Panc1 (cell line): ENCODE measurements around the gene FAM83E.

Experiments
- POLR2AphosphoS5 ChIP-seq: IDR thresholded peaks from 2 replicates; pipeline ENCODE4 v1.6.1; 2012; ENCODE audit warnings: mild to moderate bottlenecking, low read depth, low read length, moderate library complexity
- SIN3A ChIP-seq: IDR thresholded peaks from 2 replicates; pipeline ENCODE4 v1.6.1; 2012; ENCODE audit warnings: low read depth, mild to moderate bottlenecking, low read length, moderate library complexity, borderline replicate concordance; ENCODE audit not compliant: insufficient read depth
- TCF7L2 ChIP-seq: IDR thresholded peaks from 2 replicates; pipeline ENCODE4 v1.6.1; 2011; ENCODE audit warnings: mild to moderate bottlenecking, low read depth, low read length, inconsistent platforms
- TF ChIP-seq, protein P1 (sequence below): fragments of 450-650 bp; IDR thresholded peaks from 2 replicates; pipeline ENCODE4 v1.5.1; 2017; ENCODE audit warnings: mild to moderate bottlenecking

DNA sequence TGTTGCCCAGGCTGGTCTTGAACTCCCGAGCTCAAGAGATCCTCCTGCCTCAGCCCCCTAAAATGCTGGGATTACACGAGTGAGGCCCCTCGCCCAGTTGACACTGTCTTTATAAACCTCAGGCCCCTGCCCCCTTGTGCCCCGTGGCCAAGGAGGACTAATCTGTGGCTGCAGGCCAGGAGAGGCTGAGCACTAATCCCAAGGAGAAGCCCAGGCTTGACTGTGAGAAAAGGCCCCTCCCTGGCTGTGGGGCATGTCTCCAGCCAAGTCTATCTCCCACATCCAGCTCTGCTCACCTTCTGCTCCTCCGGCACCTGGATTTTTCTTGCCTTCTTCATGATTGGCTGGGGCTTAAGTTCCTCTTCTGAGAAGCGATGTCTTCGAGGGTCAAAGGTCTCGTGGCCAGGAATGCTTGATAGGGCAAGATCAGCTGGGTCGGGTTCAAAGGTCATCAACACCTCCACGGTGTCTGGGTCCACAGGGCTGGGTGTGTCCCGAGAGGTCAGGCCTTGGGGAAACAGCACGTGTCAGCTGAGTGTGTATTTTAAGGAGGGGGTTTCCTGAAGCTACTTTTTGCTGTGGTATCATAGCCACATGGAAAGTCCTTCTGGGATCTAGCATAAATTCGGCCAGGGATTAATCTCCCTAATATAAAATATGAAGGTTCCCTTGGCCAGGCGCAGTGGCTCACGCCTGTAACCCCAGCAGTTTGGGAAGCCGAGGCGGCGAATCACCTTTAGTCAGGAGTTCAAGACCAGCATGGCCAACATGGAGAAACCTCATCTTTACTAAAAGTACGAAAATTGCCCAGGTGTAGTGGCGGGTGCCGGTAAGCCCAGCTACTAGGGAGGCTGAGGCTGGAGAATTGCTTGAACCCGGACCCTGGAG is 18.5 kb upstream of the FAM83E start:
- TF ChIP-seq POLR2AphosphoS5: no peak
- no peak for TF ChIP-seq SIN3A
- TF ChIP-seq, protein P1, sequence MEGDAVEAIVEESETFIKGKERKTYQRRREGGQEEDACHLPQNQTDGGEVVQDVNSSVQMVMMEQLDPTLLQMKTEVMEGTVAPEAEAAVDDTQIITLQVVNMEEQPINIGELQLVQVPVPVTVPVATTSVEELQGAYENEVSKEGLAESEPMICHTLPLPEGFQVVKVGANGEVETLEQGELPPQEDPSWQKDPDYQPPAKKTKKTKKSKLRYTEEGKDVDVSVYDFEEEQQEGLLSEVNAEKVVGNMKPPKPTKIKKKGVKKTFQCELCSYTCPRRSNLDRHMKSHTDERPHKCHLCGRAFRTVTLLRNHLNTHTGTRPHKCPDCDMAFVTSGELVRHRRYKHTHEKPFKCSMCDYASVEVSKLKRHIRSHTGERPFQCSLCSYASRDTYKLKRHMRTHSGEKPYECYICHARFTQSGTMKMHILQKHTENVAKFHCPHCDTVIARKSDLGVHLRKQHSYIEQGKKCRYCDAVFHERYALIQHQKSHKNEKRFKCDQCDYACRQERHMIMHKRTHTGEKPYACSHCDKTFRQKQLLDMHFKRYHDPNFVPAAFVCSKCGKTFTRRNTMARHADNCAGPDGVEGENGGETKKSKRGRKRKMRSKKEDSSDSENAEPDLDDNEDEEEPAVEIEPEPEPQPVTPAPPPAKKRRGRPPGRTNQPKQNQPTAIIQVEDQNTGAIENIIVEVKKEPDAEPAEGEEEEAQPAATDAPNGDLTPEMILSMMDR: no peak
- TF ChIP-seq TCF7L2: no peak
